GM23338 (cell line): ENCODE measurements around the gene TMEM8B. TPM values are rescaled to one million over a fixed set of nuclear protein-coding genes. Genes with fewer than 3 reads are reported as not detected.

Experiments used
- ATAC-seq: fragments of 200-7000 bp; cut with Tn5 transposase; 3 replicates; pipeline ENCODE4 v1.9.1; 2020
- DNase-seq: peaks from one replicate; pipeline ENCODE4 v3.0.0-alpha.2; 2015; ENCODE audit warnings: low spot score
- H2AFZ ChIP-seq: fragments of 200-600 bp; sonication (generic); 2 replicates; pipeline ENCODE4 v1.8.0; 2016; ENCODE audit warnings: antibody characterized with exemption, mild to moderate bottlenecking, moderate library complexity
- H3F3A ChIP-seq: fragments of 200-600 bp; sonication (generic); replicated peaks from 2 replicates; pipeline ENCODE4 v1.8.0; 2017; ENCODE audit warnings: antibody characterized with exemption, mixed run types, low read depth
- H3K27ac ChIP-seq: fragments of 200-600 bp; sonication (generic); 2 replicates; pipeline ENCODE4 v1.6.1; 2016; ENCODE audit warnings: low read depth
- H3K27me3 ChIP-seq: fragments of 200-600 bp; sonication (generic); 2 replicates; pipeline ENCODE4 v1.8.0; 2016; ENCODE audit warnings: mild to moderate bottlenecking, mixed run types, moderate library complexity; ENCODE audit not compliant: insufficient read depth
- H3K36me3 ChIP-seq: fragments of 200-600 bp; sonication (generic); 2 replicates; pipeline ENCODE4 v1.8.0; 2016; ENCODE audit warnings: mild to moderate bottlenecking; ENCODE audit not compliant: insufficient read depth
- H3K4me1 ChIP-seq: fragments of 200-600 bp; sonication (generic); 2 replicates; pipeline ENCODE4 v1.8.0; 2016; ENCODE audit warnings: mild to moderate bottlenecking, moderate library complexity; ENCODE audit not compliant: insufficient read depth
- H3K4me2 ChIP-seq: fragments of 200-600 bp; sonication (generic); 2 replicates; pipeline ENCODE4 v1.7.1; 2017; ENCODE audit warnings: mixed run types
- H3K4me3 ChIP-seq: fragments of 200-600 bp; sonication (generic); 2 replicates; pipeline ENCODE4 v1.6.1; 2016; ENCODE audit warnings: mixed run types
- H3K79me2 ChIP-seq: fragments of 200-600 bp; sonication (generic); replicated peaks from 2 replicates; pipeline ENCODE4 v1.8.0; 2017; ENCODE audit warnings: mild to moderate bottlenecking; ENCODE audit not compliant: insufficient read depth
- H3K9me2 ChIP-seq: fragments of 200-600 bp; sonication (generic); 2 replicates; pipeline ENCODE4 v1.8.0; 2017; ENCODE audit not compliant: insufficient read depth
- H4K20me1 ChIP-seq: fragments of 200-600 bp; sonication (generic); replicated peaks from 2 replicates; pipeline ENCODE4 v1.8.0; 2017; ENCODE audit warnings: mild to moderate bottlenecking; ENCODE audit not compliant: insufficient read depth
- H3K27ac Mint-ChIP-seq: 2 replicates; pipeline ENCODE4 v1.8.0; 2020; ENCODE audit warnings: inconsistent platforms, mild to moderate bottlenecking, moderate library complexity, mixed read lengths
- H3K27me3 Mint-ChIP-seq: 3 replicates; pipeline ENCODE4 v1.8.0; 2022; ENCODE audit warnings: low read depth, mild to moderate bottlenecking, moderate library complexity, mixed read lengths, inconsistent platforms; ENCODE audit not compliant: insufficient read depth, poor library complexity
- H3K36me3 Mint-ChIP-seq: 3 replicates; pipeline ENCODE4 v1.8.0; 2021; ENCODE audit warnings: low read depth, mild to moderate bottlenecking, inconsistent platforms, moderate library complexity, mixed read lengths
- H3K4me1 Mint-ChIP-seq: 3 replicates; pipeline ENCODE4 v1.8.0; 2020; ENCODE audit warnings: mild to moderate bottlenecking, inconsistent platforms, mixed read lengths
- H3K4me3 Mint-ChIP-seq: 3 replicates; pipeline ENCODE4 v1.8.0; 2021; ENCODE audit warnings: moderate library complexity, mild to moderate bottlenecking, inconsistent platforms, mixed read lengths
- H3K9me3 Mint-ChIP-seq: 3 replicates; pipeline ENCODE4 v1.8.0; 2020; ENCODE audit warnings: moderate library complexity, mild to moderate bottlenecking, inconsistent platforms, mixed read lengths
- CREB1 ChIP-seq: fragments of 250-450 bp; sonication (Bioruptor Pico); IDR thresholded peaks from 2 replicates; pipeline ENCODE4 v1.5.0; 2020; ENCODE audit warnings: low read depth, mild to moderate bottlenecking, moderate library complexity
- CTCF ChIP-seq, 2 experiments: fragments of 200-600 bp in 1 of 2; sonication (generic) in 1 of 2; conservative IDR thresholded peaks; 2 replicates each; pipeline versions ENCODE4 v1.5.1 to v1.6.1; 2016 to 2017; ENCODE audit warnings: antibody characterized with exemption in 2 of 2, low read depth in 2 of 2, mild to moderate bottlenecking in 2 of 2, moderate library complexity in 1 of 2
- EZH2 ChIP-seq: fragments of 200-600 bp; sonication (generic); IDR thresholded peaks from one replicate; pipeline ENCODE4 v1.8.0; 2017; ENCODE audit warnings: antibody characterized with exemption, mild to moderate bottlenecking, low read depth; ENCODE audit not compliant: unreplicated experiment
- EZH2phosphoT487 ChIP-seq: fragments of 200-600 bp; sonication (generic); IDR thresholded peaks from one replicate; pipeline ENCODE4 v1.8.1; 2018; ENCODE audit warnings: antibody characterized with exemption; ENCODE audit not compliant: unreplicated experiment
- NANOG ChIP-seq: IDR thresholded peaks from 2 replicates; pipeline ENCODE4 v1.6.1; 2016; ENCODE audit warnings: antibody characterized with exemption, borderline replicate concordance
- POLR2AphosphoS5 ChIP-seq: IDR thresholded peaks from 2 replicates; pipeline ENCODE4 v1.6.1; 2016; ENCODE audit warnings: antibody characterized with exemption, low read depth
- REST ChIP-seq: IDR thresholded peaks from one replicate; pipeline ENCODE4 v1.6.1; 2018; ENCODE audit warnings: antibody characterized with exemption; ENCODE audit not compliant: unreplicated experiment
- STAT1 ChIP-seq: IDR thresholded peaks from one replicate; pipeline ENCODE4 v1.6.1; 2016; ENCODE audit warnings: antibody characterized with exemption; ENCODE audit not compliant: unreplicated experiment
- ZNF114 ChIP-seq: fragments of 250-450 bp; sonication (Bioruptor Pico); IDR thresholded peaks from 2 replicates; pipeline ENCODE4 v1.5.0; 2020; ENCODE audit warnings: mild to moderate bottlenecking, moderate library complexity
- ZNF331 ChIP-seq: fragments of 250-450 bp; sonication (Bioruptor Pico); IDR thresholded peaks from 2 replicates; pipeline ENCODE4 v1.5.0; 2020; ENCODE audit warnings: low read depth, mild to moderate bottlenecking, moderate library complexity
- polyA plus RNA-seq: library from polyadenylated mRNA; unstranded; fragments of >200 nt; fragmentation: Nextera tagmentation; extraction: Ambion mirVana; gene quantifications from 2 replicates; pipeline ENCODE4 v1.2.1, GENCODE V29; 2016
- total RNA-seq: library from RNA; depleted of rRNA; stranded (reverse); fragments of >200 nt; shearing (Covaris generic); gene quantifications from 2 replicates; pipeline ENCODE4 v1.2.3, GENCODE V29; 2014

The TMEM8B gene
- total and polyA plus RNA-seq, 2 experiments from 2014 or later: 4.2 to 5.5 TPM

GRCh38 chr9:35910613-35911359 is 81.8 kb downstream of the TMEM8B start:
- Histone ChIP-seq H3K4me1 (peaks cover 20% of the 10 kb centered on the region), H3K27me3 (no peaks in the 10 kb centered on the region), H3K4me2 (no peak overlapping the region), H3K79me2 (no peaks in the 10 kb centered on the region), H3F3A (peaks cover 4% of the 10 kb centered on the region; the same call in 1 of the 2 replicates), H3K4me3 (no peak overlapping the region), H3K36me3 (no peaks in the 10 kb centered on the region), H2AFZ (peak overlapping the region; percentile 99; the same call in 1 of the 2 replicates), H4K20me1 (no peaks in the 10 kb centered on the region), H3K9me2 (no peaks in the 10 kb centered on the region), H3K27ac (no peak overlapping the region)
- H3K27ac Mint-ChIP-seq: no peak overlapping the region
- H3K36me3 Mint-ChIP-seq: no peaks in the 10 kb centered on the region
- H3K9me3 Mint-ChIP-seq: no peaks in the 10 kb centered on the region
- peaks cover 45% of the 10 kb centered on the region for H3K4me1 Mint-ChIP-seq
- peak; percentile 65 for DNase-seq
- no peak overlapping the region for H3K4me3 Mint-ChIP-seq
- peaks cover 13% of the 10 kb centered on the region for H3K27me3 Mint-ChIP-seq
- peak; percentile 6; the same call in 2 of the 3 replicates for ATAC-seq
- TF ChIP-seq CTCF (conservative IDR thresholded peaks at IDR 0.05; ENCODE audit: low read depth in 2 of 2): peak; percentile 66 to 77
- TF ChIP-seq REST: no peak
- TF ChIP-seq NANOG: no peak

- Mint-ChIP-seq H3K27me3 (peaks cover 11% of the 10 kb centered on the region), H3K4me1 (peaks cover 48% of the 10 kb centered on the region), H3K4me3 (no peak overlapping the region), H3K36me3 (no peaks in the 10 kb centered on the region), H3K27ac (no peak overlapping the region), H3K9me3 (no peaks in the 10 kb centered on the region)
- DNase-seq (no peak), ATAC-seq (no peak)
- peaks cover 4% of the 10 kb centered on the region; the same call in 1 of the 2 replicates for H3F3A ChIP-seq
- peaks cover 24% of the 10 kb centered on the region for H3K4me1 ChIP-seq
- no peak overlapping the region for H3K4me2 ChIP-seq
- H3K79me2 ChIP-seq: no peaks in the 10 kb centered on the region
- H4K20me1 ChIP-seq: no peaks in the 10 kb centered on the region
- no peaks in the 10 kb centered on the region for H3K9me2 ChIP-seq
- H3K27me3 ChIP-seq: no peaks in the 10 kb centered on the region
- H3K27ac ChIP-seq: no peak overlapping the region
- H2AFZ ChIP-seq: peak overlapping the region; percentile 47; the same call in 1 of the 2 replicates
- no peaks in the 10 kb centered on the region for H3K36me3 ChIP-seq
- no peak overlapping the region for H3K4me3 ChIP-seq
- TF ChIP-seq CREB1 (CRISPR knock-in tag) (no peak), NANOG (no peak), STAT1 (no peak), ZNF114 (no peak), REST (no peak), CTCF (conservative IDR thresholded peaks at IDR 0.05; ENCODE audit: low read depth in 2 of 2) (no peak), EZH2phosphoT487 (no peak), POLR2AphosphoS5 (no peak), ZNF331 (CRISPR knock-in tag) (no peak), EZH2 (no peak)
Observed at GRCh38 chr9:35911690-35912089, 82.7 kb downstream of the TMEM8B start.
